ENCODE data around the gene ZSWIM4.

DNA sequence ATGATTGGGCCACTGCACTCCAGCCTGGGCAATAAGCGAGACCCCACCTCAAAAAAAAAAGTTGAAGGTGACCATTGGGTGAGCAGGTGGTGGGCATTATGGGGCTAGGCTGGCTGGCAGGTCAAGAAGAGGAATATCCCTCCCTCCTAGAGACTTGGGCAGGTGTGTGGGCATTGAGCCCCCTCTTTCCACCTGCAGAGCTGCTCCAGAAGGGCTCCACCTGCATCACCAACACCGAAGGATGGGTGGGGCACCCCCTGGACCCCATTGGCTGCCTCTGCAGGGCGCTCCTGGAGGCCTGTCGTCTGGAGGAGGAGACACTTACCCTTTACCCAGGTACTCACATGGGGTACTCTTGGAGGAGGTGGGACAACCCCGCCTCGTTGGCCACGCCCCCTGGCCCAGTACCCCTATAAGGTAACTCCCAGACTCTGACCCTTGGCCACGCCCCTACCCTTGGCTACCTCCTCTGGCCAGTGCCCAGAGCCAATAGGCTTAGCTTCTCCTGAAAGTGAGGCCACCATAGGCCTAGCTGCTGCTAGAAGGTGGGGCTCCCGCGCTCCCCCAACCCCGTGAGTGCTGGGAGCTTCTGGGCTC is 21.9 kb downstream of the ZSWIM4 start:
- TF ChIP-seq, protein P1, sequence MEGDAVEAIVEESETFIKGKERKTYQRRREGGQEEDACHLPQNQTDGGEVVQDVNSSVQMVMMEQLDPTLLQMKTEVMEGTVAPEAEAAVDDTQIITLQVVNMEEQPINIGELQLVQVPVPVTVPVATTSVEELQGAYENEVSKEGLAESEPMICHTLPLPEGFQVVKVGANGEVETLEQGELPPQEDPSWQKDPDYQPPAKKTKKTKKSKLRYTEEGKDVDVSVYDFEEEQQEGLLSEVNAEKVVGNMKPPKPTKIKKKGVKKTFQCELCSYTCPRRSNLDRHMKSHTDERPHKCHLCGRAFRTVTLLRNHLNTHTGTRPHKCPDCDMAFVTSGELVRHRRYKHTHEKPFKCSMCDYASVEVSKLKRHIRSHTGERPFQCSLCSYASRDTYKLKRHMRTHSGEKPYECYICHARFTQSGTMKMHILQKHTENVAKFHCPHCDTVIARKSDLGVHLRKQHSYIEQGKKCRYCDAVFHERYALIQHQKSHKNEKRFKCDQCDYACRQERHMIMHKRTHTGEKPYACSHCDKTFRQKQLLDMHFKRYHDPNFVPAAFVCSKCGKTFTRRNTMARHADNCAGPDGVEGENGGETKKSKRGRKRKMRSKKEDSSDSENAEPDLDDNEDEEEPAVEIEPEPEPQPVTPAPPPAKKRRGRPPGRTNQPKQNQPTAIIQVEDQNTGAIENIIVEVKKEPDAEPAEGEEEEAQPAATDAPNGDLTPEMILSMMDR (IDR thresholded peaks at IDR 0.05): no peak
- no peak for TF ChIP-seq POLR2A (IDR thresholded peaks at IDR 0.05)

Measured in ovary (tissue), 3 donors.